HepG2 (cell line): ENCODE results near the gene SHISAL1. TPM values are rescaled to one million over a fixed set of nuclear protein-coding genes. Genes with fewer than 3 reads are reported as not detected.

Source experiments
- ATAC-seq: fragments of 200-7000 bp; cut with Tn5 transposase; 3 replicates; pipeline ENCODE4 v1.9.1; 2020; ENCODE audit warnings: mild to moderate bottlenecking, moderate library complexity
- BruUV-seq: library from RNA; stranded (reverse); fragments of 400-500 nt; replicated peaks from 2 replicates; lab custom pipeline; 2021; lab: Mats Ljungman, UMichigan
- CTCF ChIA-PET: fragments of 300-600 bp; formaldehyde crosslinking; extraction: SDS; loops from one replicate; lab custom pipeline; 2021; ENCODE audit warnings: low total read pairs, inconsistent platforms, low intra/inter-chr PET ratio; lab: Yijun Ruan, JAX
- POLR2A ChIA-PET: fragments of 350-600 bp; sonication (Branson Sonifier 250); formaldehyde crosslinking; loops from one replicate; lab custom pipeline; 2020; ENCODE audit warnings: antibody characterized with exemption, inconsistent platforms; lab: Yijun Ruan, JAX
- DNase-seq: peaks from one replicate; pipeline ENCODE4 v3.0.0-alpha.2; 2015; ENCODE audit warnings: low spot score
- FAIRE-seq: peaks from 3 replicates; lab custom pipeline; 2011; peaks lifted over from hg19 to GRCh38; lab: Jason Lieb, UNC
- H2AFZ ChIP-seq: one replicate; pipeline ENCODE4 v1.6.1; 2011; ENCODE audit warnings: low read length, inconsistent platforms
- H3K27ac ChIP-seq: fragments of 300-600 bp; 3 replicates; pipeline ENCODE4 v1.8.0; 2011; ENCODE audit warnings: mixed run types, mild to moderate bottlenecking, mixed read lengths, low read length, inconsistent platforms; ENCODE audit not compliant: insufficient read depth; ENCODE audit errors: extremely low read length
- H3K27me3 ChIP-seq, 2 experiments: fragments of 200-600 bp in 1 of 2; 2 replicates in 1 of 2; 3 replicates in 1 of 2; pipeline versions ENCODE4 v1.6.0 to v1.8.0; 2011; ENCODE audit warnings: low read length in 2 of 2, mild to moderate bottlenecking in 2 of 2, moderate library complexity in 2 of 2, inconsistent platforms in 1 of 2; ENCODE audit not compliant: insufficient read depth in 2 of 2, control insufficient read depth in 1 of 2
- H3K36me3 ChIP-seq, 2 experiments: fragments of 200-600 bp in 1 of 2; replicated peaks in 1 of 2; 2 replicates in 1 of 2; 3 replicates in 1 of 2; pipeline versions ENCODE4 v1.5.1 to v1.8.0; 2011; ENCODE audit warnings: low read length in 2 of 2, inconsistent platforms in 1 of 2; ENCODE audit not compliant: insufficient read depth in 2 of 2, control insufficient read depth in 1 of 2
- H3K4me1 ChIP-seq: 2 replicates; pipeline ENCODE4 v1.5.1; 2012; ENCODE audit warnings: low read length, inconsistent platforms; ENCODE audit not compliant: insufficient read depth
- H3K4me2 ChIP-seq: 2 replicates; pipeline ENCODE4 v1.6.0; 2011; ENCODE audit warnings: low read depth, low read length, inconsistent platforms
- H3K4me3 ChIP-seq, 3 experiments: fragments of 200-600 bp in 1 of 3; sonication (generic), shearing (Covaris generic) in 1 of 3; replicated peaks in 1 of 3; 2 replicates each; pipeline ENCODE4 v1.5.1; 2011 to 2016; ENCODE audit warnings: low read length in 3 of 3, inconsistent platforms in 2 of 3, low read depth in 2 of 3, mild to moderate bottlenecking in 2 of 3, control low read depth in 1 of 3, mixed read lengths in 1 of 3; ENCODE audit not compliant: insufficient read depth in 1 of 3
- H3K79me2 ChIP-seq: one replicate; pipeline ENCODE4 v1.6.1; 2011; ENCODE audit warnings: low read length, inconsistent platforms; ENCODE audit not compliant: insufficient read depth
- H3K9ac ChIP-seq: 2 replicates; pipeline ENCODE4 v1.6.0; 2011; ENCODE audit warnings: mild to moderate bottlenecking, low read depth, low read length, inconsistent platforms; ENCODE audit not compliant: insufficient read depth
- H3K9me3 ChIP-seq: 2 replicates; pipeline ENCODE4 v1.5.1; 2012; ENCODE audit warnings: mild to moderate bottlenecking, low read length
- H4K20me1 ChIP-seq: 2 replicates; pipeline ENCODE4 v1.6.0; 2011; ENCODE audit warnings: inconsistent platforms, mild to moderate bottlenecking, low read length, moderate library complexity; ENCODE audit not compliant: insufficient read depth
- ARNTL ChIP-seq: sonication (generic); formaldehyde crosslinking; IDR thresholded peaks from 2 replicates; pipeline ENCODE4 v1.4.0; 2020; ENCODE audit warnings: mild to moderate bottlenecking, missing genetic modification reagents
- HES4 ChIP-seq: sonication (generic); formaldehyde crosslinking; IDR thresholded peaks from 2 replicates; pipeline ENCODE4 v1.9.0; 2021; ENCODE audit warnings: mild to moderate bottlenecking, missing genetic modification reagents, borderline replicate concordance
- MTA3 ChIP-seq: sonication (generic); formaldehyde crosslinking; IDR thresholded peaks from 2 replicates; pipeline ENCODE4 v1.4.0; 2020; ENCODE audit warnings: missing genetic modification reagents
- NFIC ChIP-seq: IDR thresholded peaks from 2 replicates; pipeline ENCODE4 v1.6.1; 2012; ENCODE audit warnings: mild to moderate bottlenecking, low read length, inconsistent platforms
- PHF20 ChIP-seq: sonication (generic); formaldehyde crosslinking; IDR thresholded peaks from 2 replicates; pipeline ENCODE4 v1.5.0; 2020; ENCODE audit warnings: mild to moderate bottlenecking, missing genetic modification reagents
- ZNF207 ChIP-seq: fragments of 450-650 bp; IDR thresholded peaks from 2 replicates; pipeline ENCODE4 v1.6.1; 2016; ENCODE audit warnings: antibody characterized with exemption, borderline replicate concordance
- ZNF292 ChIP-seq: sonication (generic); formaldehyde crosslinking; IDR thresholded peaks from 2 replicates; pipeline ENCODE4 v1.8.1; 2022; ENCODE audit warnings: mild to moderate bottlenecking, low read depth, missing genetic modification reagents, borderline replicate concordance
- ZNF333 ChIP-seq: sonication (generic); formaldehyde crosslinking; IDR thresholded peaks from 2 replicates; pipeline ENCODE4 v1.4.0; 2020; ENCODE audit warnings: mild to moderate bottlenecking, missing genetic modification reagents, borderline replicate concordance
- WGBS: methylation state at CpG from one replicate; pipeline ENCODE4 v1.1.6; 2017; ENCODE audit warnings: low lambda C conversion rate; 5-methylcytosine and 5-hydroxymethylcytosine counted together
- in situ Hi-C: cut with HindIII; loops from 2 replicates; pipeline ENCODE4 v1.10.0; 2017; ENCODE audit warnings: low pct_unique_long_range_greater_than_20kb; ENCODE audit not compliant: extremely low pct_ligation_motif_present
- intact Hi-C: fragments of 100-400 bp; cut with micrococcal nuclease; formaldehyde crosslinking; loops from one replicate; pipeline ENCODE4 v1.10.0; 2022; ENCODE audit not compliant: unreplicated experiment
- polyA plus RNA-seq, 8 experiments: library from polyadenylated mRNA; depleted of rRNA in 3 of 8; stranded (reverse) in 7 of 8; unstranded in 1 of 8; fragments of >200 nt; fragmentation: Illumina TruSeq in 4 of 8; extraction: Trizol in 4 of 8; gene quantifications; 2 replicates each; pipeline versions ENCODE4 v1.2.1 to v1.2.3, GENCODE V29; 2011 to 2016; ENCODE audit warnings: low read depth in 4 of 8, missing spikeins in 1 of 8, mixed read lengths in 1 of 8; ENCODE audit not compliant: insufficient read depth in 1 of 8
- total RNA-seq, 5 experiments: library from RNA; depleted of rRNA; stranded (reverse); fragments of >200 nt; fragmentation: Illumina TruSeq; extraction: Trizol; gene quantifications; 2 replicates each; pipeline ENCODE4 v1.2.3, GENCODE V29; 2016; ENCODE audit warnings: low read depth in 1 of 5
- TF ChIP-seq, protein P1 (sequence below): sonication (generic); formaldehyde crosslinking; IDR thresholded peaks from 2 replicates; pipeline ENCODE4 v1.4.0; 2020; ENCODE audit warnings: missing genetic modification reagents
- TF ChIP-seq, protein P2 (sequence below): sonication (generic); formaldehyde crosslinking; IDR thresholded peaks from 2 replicates; pipeline ENCODE4 v1.4.0; 2020; ENCODE audit warnings: missing genetic modification reagents, borderline replicate concordance
- TF ChIP-seq, protein P3 (sequence below): sonication (generic); formaldehyde crosslinking; IDR thresholded peaks from 2 replicates; pipeline ENCODE4 v1.4.0; 2020; ENCODE audit warnings: mild to moderate bottlenecking, missing genetic modification reagents
- TF ChIP-seq, protein P4 (sequence below): sonication (generic); formaldehyde crosslinking; conservative IDR thresholded peaks from 2 replicates; pipeline ENCODE4 v1.4.0; 2020; ENCODE audit warnings: missing genetic modification reagents

SHISAL1 gene
- total and polyA plus RNA-seq, 2 of the 13 experiments (the other 11 are each of a cell fraction or from before 2014, with no cell fraction given): not detected

DNA sequence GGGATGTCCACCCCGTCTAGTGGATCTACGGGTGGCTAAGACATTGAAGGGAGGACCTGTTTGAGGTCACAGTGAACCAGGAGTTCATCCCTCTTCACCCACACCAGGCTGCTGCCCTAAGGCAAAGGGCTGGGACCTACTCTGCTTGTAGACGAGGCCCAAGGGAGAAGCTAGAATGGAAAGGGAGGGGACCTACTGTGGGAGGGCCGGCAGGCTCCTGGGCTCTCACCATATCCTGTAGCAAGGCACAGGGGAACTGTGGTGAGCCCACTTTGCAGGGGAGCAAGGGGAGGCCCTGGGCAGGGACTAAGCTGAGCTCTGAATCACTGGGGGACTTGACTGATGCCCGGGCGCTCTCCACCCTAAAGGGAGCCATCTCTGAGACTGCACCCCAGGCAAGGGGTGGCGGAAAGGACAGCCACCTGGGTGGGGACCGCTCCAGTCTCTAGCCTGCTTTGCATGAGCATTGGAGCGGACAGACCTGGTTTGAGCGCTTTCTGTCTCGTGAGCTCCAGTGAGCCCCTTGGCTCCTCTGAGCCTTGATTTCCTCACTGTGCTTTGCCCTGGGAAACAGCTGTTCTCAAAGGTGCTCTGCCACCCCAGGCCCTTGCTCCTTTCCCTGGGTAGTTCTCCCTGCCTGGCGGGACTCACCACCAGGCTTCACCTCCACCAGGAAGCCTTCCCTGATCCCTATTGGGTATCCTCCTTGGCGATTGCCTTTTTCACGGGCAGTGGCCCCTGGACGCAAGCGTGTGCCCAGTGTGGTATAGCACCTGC, 107.8 kb downstream of the SHISAL1 start:
- H2AFZ ChIP-seq: no peak overlapping the region
- no peaks in the 10 kb centered on the region for H3K79me2 ChIP-seq
- H3K4me2 ChIP-seq: no peak overlapping the region
- ChIA-PET POLR2A (no interaction called here), CTCF (no interaction called here)
- no peak for FAIRE-seq
- in situ Hi-C loops: no loop called here
- no peak for DNase-seq
- BruUV-seq: no TSS peak
- H3K27ac ChIP-seq: no peak overlapping the region
- no peak for ATAC-seq
- H3K4me3 ChIP-seq: no peak overlapping the region
- H3K4me1 ChIP-seq: no peaks in the 10 kb centered on the region
- peaks cover 2 to 38% of the 10 kb centered on the region in 2 experiments; a peak in 4 of 5 replicates for H3K27me3 ChIP-seq
- intact Hi-C loops: no loop called here
- H4K20me1 ChIP-seq: no peaks in the 10 kb centered on the region
- WGBS: 30% methylated on average over 7 of the region's 16 CpGs
- no peaks in the 10 kb centered on the region for H3K36me3 ChIP-seq
- H3K9me3 ChIP-seq: no peaks in the 10 kb centered on the region
- no peak overlapping the region for H3K9ac ChIP-seq
- TF ChIP-seq, protein P1, sequence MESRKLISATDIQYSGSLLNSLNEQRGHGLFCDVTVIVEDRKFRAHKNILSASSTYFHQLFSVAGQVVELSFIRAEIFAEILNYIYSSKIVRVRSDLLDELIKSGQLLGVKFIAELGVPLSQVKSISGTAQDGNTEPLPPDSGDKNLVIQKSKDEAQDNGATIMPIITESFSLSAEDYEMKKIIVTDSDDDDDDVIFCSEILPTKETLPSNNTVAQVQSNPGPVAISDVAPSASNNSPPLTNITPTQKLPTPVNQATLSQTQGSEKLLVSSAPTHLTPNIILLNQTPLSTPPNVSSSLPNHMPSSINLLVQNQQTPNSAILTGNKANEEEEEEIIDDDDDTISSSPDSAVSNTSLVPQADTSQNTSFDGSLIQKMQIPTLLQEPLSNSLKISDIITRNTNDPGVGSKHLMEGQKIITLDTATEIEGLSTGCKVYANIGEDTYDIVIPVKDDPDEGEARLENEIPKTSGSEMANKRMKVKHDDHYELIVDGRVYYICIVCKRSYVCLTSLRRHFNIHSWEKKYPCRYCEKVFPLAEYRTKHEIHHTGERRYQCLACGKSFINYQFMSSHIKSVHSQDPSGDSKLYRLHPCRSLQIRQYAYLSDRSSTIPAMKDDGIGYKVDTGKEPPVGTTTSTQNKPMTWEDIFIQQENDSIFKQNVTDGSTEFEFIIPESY (CRISPR knock-in tag): no peak
- TF ChIP-seq, protein P2, sequence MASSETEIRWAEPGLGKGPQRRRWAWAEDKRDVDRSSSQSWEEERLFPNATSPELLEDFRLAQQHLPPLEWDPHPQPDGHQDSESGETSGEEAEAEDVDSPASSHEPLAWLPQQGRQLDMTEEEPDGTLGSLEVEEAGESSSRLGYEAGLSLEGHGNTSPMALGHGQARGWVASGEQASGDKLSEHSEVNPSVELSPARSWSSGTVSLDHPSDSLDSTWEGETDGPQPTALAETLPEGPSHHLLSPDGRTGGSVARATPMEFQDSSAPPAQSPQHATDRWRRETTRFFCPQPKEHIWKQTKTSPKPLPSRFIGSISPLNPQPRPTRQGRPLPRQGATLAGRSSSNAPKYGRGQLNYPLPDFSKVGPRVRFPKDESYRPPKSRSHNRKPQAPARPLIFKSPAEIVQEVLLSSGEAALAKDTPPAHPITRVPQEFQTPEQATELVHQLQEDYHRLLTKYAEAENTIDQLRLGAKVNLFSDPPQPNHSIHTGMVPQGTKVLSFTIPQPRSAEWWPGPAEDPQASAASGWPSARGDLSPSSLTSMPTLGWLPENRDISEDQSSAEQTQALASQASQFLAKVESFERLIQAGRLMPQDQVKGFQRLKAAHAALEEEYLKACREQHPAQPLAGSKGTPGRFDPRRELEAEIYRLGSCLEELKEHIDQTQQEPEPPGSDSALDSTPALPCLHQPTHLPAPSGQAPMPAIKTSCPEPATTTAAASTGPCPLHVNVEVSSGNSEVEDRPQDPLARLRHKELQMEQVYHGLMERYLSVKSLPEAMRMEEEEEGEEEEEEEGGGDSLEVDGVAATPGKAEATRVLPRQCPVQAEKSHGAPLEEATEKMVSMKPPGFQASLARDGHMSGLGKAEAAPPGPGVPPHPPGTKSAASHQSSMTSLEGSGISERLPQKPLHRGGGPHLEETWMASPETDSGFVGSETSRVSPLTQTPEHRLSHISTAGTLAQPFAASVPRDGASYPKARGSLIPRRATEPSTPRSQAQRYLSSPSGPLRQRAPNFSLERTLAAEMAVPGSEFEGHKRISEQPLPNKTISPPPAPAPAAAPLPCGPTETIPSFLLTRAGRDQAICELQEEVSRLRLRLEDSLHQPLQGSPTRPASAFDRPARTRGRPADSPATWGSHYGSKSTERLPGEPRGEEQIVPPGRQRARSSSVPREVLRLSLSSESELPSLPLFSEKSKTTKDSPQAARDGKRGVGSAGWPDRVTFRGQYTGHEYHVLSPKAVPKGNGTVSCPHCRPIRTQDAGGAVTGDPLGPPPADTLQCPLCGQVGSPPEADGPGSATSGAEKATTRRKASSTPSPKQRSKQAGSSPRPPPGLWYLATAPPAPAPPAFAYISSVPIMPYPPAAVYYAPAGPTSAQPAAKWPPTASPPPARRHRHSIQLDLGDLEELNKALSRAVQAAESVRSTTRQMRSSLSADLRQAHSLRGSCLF (CRISPR knock-in tag): no peak
- no peak for TF ChIP-seq HES4 (CRISPR knock-in tag)
- no peak for TF ChIP-seq ZNF207
- TF ChIP-seq PHF20 (CRISPR knock-in tag): no peak
- no peak for TF ChIP-seq ZNF333 (CRISPR knock-in tag)
- no peak for TF ChIP-seq ARNTL (CRISPR knock-in tag)
- no peak for TF ChIP-seq NFIC
- TF ChIP-seq, protein P3, sequence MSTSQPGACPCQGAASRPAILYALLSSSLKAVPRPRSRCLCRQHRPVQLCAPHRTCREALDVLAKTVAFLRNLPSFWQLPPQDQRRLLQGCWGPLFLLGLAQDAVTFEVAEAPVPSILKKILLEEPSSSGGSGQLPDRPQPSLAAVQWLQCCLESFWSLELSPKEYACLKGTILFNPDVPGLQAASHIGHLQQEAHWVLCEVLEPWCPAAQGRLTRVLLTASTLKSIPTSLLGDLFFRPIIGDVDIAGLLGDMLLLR (CRISPR knock-in tag): no peak
- no peak for TF ChIP-seq ZNF292 (CRISPR knock-in tag)
- TF ChIP-seq MTA3: no peak
- TF ChIP-seq, protein P4, sequence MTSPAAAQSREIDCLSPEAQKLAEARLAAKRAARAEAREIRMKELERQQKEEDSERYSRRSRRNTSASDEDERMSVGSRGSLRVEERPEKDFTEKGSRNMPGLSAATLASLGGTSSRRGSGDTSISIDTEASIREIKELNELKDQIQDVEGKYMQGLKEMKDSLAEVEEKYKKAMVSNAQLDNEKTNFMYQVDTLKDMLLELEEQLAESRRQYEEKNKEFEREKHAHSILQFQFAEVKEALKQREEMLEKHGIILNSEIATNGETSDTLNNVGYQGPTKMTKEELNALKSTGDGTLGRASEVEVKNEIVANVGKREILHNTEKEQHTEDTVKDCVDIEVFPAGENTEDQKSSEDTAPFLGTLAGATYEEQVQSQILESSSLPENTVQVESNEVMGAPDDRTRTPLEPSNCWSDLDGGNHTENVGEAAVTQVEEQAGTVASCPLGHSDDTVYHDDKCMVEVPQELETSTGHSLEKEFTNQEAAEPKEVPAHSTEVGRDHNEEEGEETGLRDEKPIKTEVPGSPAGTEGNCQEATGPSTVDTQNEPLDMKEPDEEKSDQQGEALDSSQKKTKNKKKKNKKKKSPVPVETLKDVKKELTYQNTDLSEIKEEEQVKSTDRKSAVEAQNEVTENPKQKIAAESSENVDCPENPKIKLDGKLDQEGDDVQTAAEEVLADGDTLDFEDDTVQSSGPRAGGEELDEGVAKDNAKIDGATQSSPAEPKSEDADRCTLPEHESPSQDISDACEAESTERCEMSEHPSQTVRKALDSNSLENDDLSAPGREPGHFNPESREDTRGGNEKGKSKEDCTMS (CRISPR knock-in tag): no peak
